GM21619 (cell line): ENCODE results near the gene SLITRK4.

Experiments used
- ATAC-seq: cut with Tn5 transposase; IDR thresholded peaks from one replicate; pipeline ENCODE4 v1.9.1; 2021; ENCODE audit not compliant: unreplicated experiment

Gene SLITRK4

DNA sequence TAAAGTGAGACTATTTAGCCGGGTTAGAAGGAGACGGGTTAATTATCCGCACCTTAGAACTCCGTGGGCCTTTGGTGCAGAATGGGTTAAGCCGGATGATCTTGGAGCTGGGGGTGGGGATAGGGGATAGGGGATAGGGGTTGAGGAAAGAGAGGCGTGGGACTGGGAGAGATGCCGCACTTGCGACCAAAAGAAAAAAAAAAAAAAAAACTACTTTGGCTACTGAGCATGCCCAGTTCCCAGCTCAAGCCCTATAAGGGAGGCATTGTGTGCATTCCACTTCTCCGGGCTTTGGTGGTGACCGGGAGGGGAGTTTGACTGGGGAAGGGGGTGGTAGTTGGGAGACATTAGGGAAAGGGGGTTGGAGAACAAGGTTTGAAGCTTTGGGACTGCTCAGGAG, at the start of gene SLITRK4:
Gene SLITRK4, minus strand, starts transcription at position 187 of the 400 bp plus-strand sequence. CDS start 4,993 bp downstream, outside the sequence.
- ATAC-seq, result no peak

GRCh38 chrX:143683486-143683885, 47.6 kb upstream of the SLITRK4 start:
- no peak for ATAC-seq

DNA sequence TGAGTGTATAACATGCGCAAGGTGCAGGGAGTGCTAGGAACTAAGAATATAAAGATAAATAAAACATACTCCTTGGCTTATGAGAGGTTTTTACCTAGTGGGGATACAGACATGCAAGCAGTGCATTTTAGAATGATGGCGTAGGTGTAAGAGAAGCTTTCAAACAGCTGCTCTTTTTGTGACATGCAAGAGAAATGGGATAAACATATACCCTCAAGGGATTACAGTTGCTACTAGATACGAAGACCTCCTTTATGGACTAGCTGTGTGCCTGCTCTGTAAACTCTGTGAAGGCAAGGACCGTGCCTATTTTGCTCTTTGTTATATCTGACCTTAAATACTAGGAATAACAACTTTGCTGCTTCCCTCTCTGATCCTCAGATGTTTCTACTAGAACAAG, 39.0 kb upstream of the SLITRK4 start:
- ATAC-seq, result no peak

- no peak for ATAC-seq
Measured at GRCh38 chrX:143669395-143669794, 33.5 kb upstream of the SLITRK4 start.

- no peak for ATAC-seq
Measured at GRCh38 chrX:143664302-143664701, 28.4 kb upstream of the SLITRK4 start.

DNA sequence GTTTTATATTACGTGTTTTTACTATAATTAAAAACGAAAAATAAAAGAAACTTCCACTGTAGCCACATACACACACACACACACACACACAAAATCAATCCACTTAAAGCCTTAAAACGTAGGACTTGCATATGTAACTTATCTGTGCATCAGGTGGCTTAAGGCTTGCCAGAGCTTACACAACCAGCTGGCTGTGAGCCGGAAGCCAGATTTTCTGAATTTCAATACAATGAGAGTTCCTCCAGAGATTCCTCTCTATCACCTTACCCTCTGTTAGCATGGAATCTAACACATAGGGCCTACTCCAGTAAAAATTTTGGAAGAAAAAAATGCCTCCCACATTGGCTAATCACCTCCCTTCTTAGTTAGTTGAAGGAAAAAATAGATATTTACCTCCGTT, 27.9 kb upstream of the SLITRK4 start:
- ATAC-seq, result no peak

GRCh38 chrX:143661286-143661685, 25.4 kb upstream of the SLITRK4 start:
- no peak for ATAC-seq

DNA sequence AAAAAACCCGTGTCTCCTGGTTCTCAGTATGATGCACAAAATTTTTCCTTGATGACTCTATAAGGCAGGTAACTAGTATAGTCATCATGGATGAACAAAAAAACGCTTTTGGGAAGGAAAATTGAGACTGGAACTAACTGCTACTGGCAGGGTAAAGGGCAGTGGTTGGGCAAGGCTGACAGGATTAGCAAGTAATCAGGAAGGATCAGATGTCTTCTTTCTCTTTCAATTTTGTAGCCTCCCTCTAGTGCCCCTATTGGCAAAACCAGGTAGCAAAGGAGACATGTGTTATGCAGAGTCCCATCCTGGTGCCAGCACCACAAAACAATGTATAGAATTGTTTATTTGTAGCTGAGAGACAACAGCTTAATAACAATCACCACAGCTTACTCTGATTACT, 12.8 kb upstream of the SLITRK4 start:
- ATAC-seq, result no peak

- ATAC-seq, result no peak
Measured at GRCh38 chrX:143642426-143642825, 6.5 kb upstream of the SLITRK4 start.

DNA sequence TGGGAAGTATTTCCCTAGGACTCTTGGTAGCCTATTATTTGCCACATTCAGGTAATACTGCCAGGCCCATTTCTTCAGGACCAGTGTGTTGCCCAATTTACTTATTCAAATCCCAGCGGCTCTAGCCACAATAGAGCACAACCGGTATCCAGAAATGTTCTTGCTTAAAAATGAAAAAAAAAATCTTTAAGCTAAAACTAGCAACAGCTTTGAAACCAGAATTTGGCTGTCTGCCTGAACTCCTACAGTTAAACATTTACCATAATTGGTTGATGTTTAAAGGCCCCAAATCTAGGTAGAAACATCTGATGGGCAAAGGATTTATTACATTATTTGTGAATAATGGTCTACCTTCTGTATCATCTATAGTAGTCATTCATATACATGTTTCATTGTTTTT, 930 bp upstream of the SLITRK4 start:
- no peak for ATAC-seq

- ATAC-seq, result no peak
Measured at GRCh38 chrX:143634663-143635455, 1.0 kb downstream of the SLITRK4 start.

DNA sequence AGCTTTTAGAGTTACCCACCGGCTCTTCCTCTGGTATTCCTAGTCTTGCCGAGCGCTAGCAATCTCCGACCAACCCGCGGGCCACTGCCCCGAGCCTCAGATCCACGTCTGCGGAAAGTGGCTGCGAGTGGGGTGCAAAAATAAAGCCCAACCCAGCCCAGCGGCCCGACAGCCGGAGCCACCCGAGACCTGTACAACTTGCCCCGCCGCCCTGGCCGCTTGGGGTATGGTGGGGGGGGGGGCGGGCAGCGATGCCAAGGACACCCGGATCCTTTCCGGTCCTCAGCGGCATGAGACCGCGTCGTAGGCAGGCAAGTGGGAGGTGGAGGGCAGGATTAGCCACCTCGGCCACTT, 1.6 kb downstream of the SLITRK4 start:
- no peak for ATAC-seq

- ATAC-seq, result no peak
Measured at GRCh38 chrX:143633461-143634308, 2.2 kb downstream of the SLITRK4 start.

- no peak for ATAC-seq
Measured at GRCh38 chrX:143632625-143633410, 3.1 kb downstream of the SLITRK4 start.

- no peak for ATAC-seq
Measured at GRCh38 chrX:143623657-143624056, 12.2 kb downstream of the SLITRK4 start.

GRCh38 chrX:143621276-143621675, 14.6 kb downstream of the SLITRK4 start:
- ATAC-seq, result no peak

- no peak for ATAC-seq
Measured at GRCh38 chrX:143615851-143616250, 20.1 kb downstream of the SLITRK4 start.

DNA sequence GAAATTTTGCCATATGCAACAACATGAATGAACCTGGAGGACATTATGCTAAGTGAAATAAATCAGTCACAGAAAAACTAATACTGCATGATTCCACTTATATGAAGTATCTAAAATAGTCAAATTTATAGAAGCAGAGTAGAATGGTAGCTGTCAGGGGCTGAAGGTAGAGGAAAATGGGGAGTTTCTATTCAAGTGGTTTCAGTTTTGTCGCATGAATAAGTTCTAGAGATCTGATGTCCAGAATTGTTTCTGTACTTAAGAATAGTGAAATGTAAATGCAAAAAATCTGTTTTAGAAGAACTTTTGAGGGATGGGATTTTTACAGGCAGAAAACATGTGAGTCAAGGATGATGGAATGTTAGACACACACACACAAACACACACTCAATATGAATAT, 34.1 kb downstream of the SLITRK4 start:
- ATAC-seq, result no peak

DNA sequence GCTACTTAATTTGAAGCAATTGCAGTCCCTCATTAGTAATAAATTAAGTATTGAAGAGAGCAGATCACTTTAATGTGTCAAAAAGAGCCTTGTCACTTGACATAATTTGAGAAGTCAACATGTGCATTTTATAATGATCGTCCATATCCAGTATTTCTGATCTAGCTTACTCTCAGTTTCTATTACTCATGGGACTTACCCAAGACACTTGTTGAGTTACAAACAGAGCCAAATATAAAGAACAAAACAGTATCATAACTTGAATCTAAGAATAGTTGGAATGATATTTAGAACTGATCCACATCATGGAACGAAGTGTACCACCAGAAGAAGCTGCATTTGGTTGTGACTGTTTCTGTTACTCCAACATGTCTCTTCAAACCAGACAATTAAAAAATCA, 54.7 kb downstream of the SLITRK4 start:
- ATAC-seq, result no peak

GRCh38 chrX:143580266-143580665, 55.6 kb downstream of the SLITRK4 start:
- no peak for ATAC-seq
